Mesothelial cell of epicardium (in vitro differentiated cells): ENCODE results near the gene SDR9C7. TPM values are rescaled to one million over a fixed set of nuclear protein-coding genes. Genes with fewer than 3 reads are reported as not detected.
"Not testable (repeated sequence)": the region's sequence is repeated elsewhere in the genome, so short reads cannot be mapped to it uniquely, and the experiment has no call there.

Experiments used
- DNase-seq, 2 experiments: peaks; one replicate each; pipeline ENCODE4 v3.0.0; 2021; ENCODE audit warnings: low spot score in 2 of 2; ENCODE audit not compliant: unreplicated experiment in 2 of 2
- H3K27ac Mint-ChIP-seq: 2 replicates; pipeline ENCODE4 v1.8.0; 2021; ENCODE audit warnings: mixed read lengths
- H3K27me3 Mint-ChIP-seq: 2 replicates; pipeline ENCODE4 v1.8.0; 2021; ENCODE audit warnings: low read depth, mixed read lengths
- H3K36me3 Mint-ChIP-seq: 2 replicates; pipeline ENCODE4 v1.8.0; 2021; ENCODE audit warnings: mixed read lengths
- H3K4me1 Mint-ChIP-seq: 2 replicates; pipeline ENCODE4 v1.8.0; 2021; ENCODE audit warnings: mixed read lengths
- H3K4me3 Mint-ChIP-seq: 2 replicates; pipeline ENCODE4 v1.8.0; 2021; ENCODE audit warnings: mild to moderate bottlenecking, moderate library complexity, mixed read lengths
- H3K9me3 Mint-ChIP-seq: 2 replicates; pipeline ENCODE4 v1.8.0; 2021; ENCODE audit warnings: mixed read lengths
- total RNA-seq: library from RNA; stranded (reverse); gene quantifications from 3 replicates; pipeline ENCODE4 v1.2.1, GENCODE V29; 2021
- TF ChIP-seq, protein P1 (sequence below): fragments of 200-600 bp; sonication (generic); IDR thresholded peaks from one replicate; pipeline ENCODE4 v1.5.0; 2021; ENCODE audit warnings: antibody characterized with exemption; ENCODE audit not compliant: unreplicated experiment

The SDR9C7 gene
- total RNA-seq, 1 donor from 2014 or later: 0.40 TPM

DNA sequence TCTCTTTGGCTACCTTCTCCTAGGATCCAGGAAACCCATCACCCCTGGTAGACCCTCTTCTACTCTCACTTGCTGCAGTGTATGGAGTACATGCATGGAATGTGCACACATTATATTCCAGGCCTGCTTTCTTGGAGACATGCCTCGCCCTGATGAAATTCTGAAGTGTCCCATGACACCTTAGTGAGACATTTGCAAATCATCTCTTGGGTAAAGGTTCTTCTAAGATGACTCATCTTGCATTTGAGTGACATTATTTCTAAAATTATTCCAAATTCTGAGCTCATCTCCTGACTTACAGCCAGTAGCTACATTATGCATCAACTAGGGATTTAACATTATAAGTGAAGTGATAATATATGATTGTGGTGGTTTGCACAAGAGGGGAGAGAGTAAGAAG lies 49.8 kb downstream of the SDR9C7 start:
- TF ChIP-seq, protein P1, sequence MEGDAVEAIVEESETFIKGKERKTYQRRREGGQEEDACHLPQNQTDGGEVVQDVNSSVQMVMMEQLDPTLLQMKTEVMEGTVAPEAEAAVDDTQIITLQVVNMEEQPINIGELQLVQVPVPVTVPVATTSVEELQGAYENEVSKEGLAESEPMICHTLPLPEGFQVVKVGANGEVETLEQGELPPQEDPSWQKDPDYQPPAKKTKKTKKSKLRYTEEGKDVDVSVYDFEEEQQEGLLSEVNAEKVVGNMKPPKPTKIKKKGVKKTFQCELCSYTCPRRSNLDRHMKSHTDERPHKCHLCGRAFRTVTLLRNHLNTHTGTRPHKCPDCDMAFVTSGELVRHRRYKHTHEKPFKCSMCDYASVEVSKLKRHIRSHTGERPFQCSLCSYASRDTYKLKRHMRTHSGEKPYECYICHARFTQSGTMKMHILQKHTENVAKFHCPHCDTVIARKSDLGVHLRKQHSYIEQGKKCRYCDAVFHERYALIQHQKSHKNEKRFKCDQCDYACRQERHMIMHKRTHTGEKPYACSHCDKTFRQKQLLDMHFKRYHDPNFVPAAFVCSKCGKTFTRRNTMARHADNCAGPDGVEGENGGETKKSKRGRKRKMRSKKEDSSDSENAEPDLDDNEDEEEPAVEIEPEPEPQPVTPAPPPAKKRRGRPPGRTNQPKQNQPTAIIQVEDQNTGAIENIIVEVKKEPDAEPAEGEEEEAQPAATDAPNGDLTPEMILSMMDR: no peak
- Mint-ChIP-seq H3K27me3 (peaks cover 3% of the 10 kb centered on the region), H3K27ac (no peak overlapping the region), H3K9me3 (peaks cover 68% of the 10 kb centered on the region), H3K4me3 (no peak overlapping the region), H3K4me1 (no peaks in the 10 kb centered on the region), H3K36me3 (no peaks in the 10 kb centered on the region)
- no peak for DNase-seq

DNA sequence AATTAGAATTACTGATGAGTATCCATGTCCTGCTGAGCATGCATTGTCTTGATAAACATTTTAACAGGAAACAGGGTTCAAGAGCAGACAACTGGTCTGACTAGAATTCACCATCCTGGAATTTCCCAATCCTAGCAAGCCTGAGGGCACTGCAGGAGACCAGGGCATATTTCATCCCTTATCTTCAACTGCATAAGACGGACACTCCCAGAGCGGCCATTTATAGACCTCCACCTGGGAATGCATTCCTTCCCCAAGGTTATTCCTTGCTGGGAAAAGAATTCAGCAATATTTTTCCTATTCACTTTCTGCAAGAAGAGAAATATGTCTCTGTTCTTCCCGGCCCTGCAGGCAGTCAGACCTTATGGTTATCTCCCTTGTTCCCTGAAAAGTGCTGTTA lies 51.8 kb downstream of the SDR9C7 start:
- not testable (repeated sequence) for H3K27me3 Mint-ChIP-seq, H3K4me3 Mint-ChIP-seq, DNase-seq, H3K4me1 Mint-ChIP-seq, H3K27ac Mint-ChIP-seq, H3K36me3 Mint-ChIP-seq
- peaks cover 66% of the 10 kb centered on the region for H3K9me3 Mint-ChIP-seq

DNA sequence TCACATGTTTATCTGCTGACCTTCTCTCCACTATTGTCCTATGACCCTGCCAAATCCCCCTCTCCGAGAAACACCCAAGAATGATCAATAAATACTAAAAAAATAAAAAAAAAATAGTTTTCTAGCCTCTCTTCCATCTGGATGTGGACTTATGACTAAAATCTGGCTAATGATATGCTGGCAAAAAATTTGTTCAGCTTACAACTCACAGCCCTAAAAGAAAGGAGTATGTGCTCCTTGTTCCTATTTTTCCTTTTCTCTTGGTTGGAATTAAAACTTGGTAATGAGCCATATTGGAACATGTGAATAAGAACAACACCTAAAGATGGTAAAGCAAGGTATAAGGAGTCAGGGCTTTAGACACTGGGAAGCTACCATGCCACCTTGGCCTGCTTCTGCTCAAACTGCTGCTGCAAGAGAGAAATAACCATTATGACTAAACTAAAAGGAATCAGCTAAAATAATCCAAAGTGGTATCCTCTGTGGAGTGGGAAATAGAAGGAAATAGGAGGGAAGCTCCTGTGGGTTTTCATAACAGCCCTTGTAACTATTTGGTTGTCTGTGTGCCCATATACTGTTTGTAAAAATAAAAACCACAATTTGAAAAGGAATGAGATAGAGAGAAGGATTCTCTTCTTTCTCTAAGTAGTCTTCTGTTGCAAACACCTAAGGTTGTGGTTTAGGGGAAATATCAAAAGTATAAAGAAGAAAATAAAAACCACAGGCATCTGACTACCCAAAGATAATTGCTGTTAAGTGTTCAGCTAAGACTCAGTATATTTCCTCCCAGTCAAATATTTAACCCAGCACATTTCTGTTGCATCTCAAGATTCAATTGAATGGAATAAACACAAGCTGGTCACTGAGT lies 53.8 kb downstream of the SDR9C7 start:
- no peak for DNase-seq
- Mint-ChIP-seq H3K36me3 (no peaks in the 10 kb centered on the region), H3K27ac (no peak overlapping the region), H3K4me1 (no peaks in the 10 kb centered on the region), H3K27me3 (peaks cover 2% of the 10 kb centered on the region), H3K4me3 (no peak overlapping the region), H3K9me3 (peaks cover 49% of the 10 kb centered on the region)
- TF ChIP-seq, protein P1: no peak

- H3K9me3 Mint-ChIP-seq: peaks cover 40% of the 10 kb centered on the region
- not testable (repeated sequence) for H3K4me3 Mint-ChIP-seq
Measured at GRCh38 chr12:56879240-56880124, 54.7 kb downstream of the SDR9C7 start.

DNA sequence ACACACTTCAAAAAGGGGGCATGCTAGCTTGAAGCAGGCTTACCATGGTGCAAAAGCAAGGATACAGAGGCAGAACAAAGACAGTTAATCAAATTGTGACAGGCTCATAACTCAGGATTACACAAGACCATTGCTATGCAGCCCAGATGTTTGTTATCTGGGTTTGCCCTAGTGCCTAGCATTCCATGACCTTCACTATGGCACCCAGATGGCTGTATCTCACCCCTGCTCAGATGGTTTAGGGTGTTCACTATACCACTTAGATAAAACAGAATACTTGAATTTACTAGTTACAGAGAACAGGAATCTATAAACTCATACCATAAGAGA lies 56.2 kb downstream of the SDR9C7 start:
- H3K9me3 Mint-ChIP-seq: peaks cover 30% of the 10 kb centered on the region

More at GRCh38 chr12:56879240-56880124, 54.7 kb downstream of the SDR9C7 start:
- H3K36me3 Mint-ChIP-seq, H3K27ac Mint-ChIP-seq, H3K4me1 Mint-ChIP-seq, H3K27me3 Mint-ChIP-seq, DNase-seq: not testable (repeated sequence)

GRCh38 chr12:56877195-56878009 lies 56.8 kb downstream of the SDR9C7 start:
- no peak overlapping the region for H3K4me3 Mint-ChIP-seq
- no peaks in the 10 kb centered on the region for H3K4me1 Mint-ChIP-seq
- no peaks in the 10 kb centered on the region for H3K36me3 Mint-ChIP-seq
- peaks cover 26% of the 10 kb centered on the region for H3K9me3 Mint-ChIP-seq
- H3K27me3 Mint-ChIP-seq: peaks cover 2% of the 10 kb centered on the region
- TF ChIP-seq, protein P1: no peak
- no peak for DNase-seq
- H3K27ac Mint-ChIP-seq: no peak overlapping the region

More for the DNA sequence above, 56.2 kb downstream of the SDR9C7 start:
- H3K4me3 Mint-ChIP-seq: no peak overlapping the region
- no peaks in the 10 kb centered on the region for H3K36me3 Mint-ChIP-seq
- DNase-seq: no peak
- H3K4me1 Mint-ChIP-seq: no peaks in the 10 kb centered on the region
- H3K27me3 Mint-ChIP-seq: peaks cover 2% of the 10 kb centered on the region
- H3K27ac Mint-ChIP-seq: no peak overlapping the region
- TF ChIP-seq, protein P1: no peak
